GM19452 (cell line): ENCODE measurements around the gene HS6ST3.
"Not testable (repeated sequence)": the region's sequence is repeated elsewhere in the genome, so short reads cannot be mapped to it uniquely, and the experiment has no call there.

Source experiments
- ATAC-seq: cut with Tn5 transposase; IDR thresholded peaks from one replicate; pipeline ENCODE4 v1.9.1; 2021; ENCODE audit not compliant: unreplicated experiment

The HS6ST3 gene

DNA sequence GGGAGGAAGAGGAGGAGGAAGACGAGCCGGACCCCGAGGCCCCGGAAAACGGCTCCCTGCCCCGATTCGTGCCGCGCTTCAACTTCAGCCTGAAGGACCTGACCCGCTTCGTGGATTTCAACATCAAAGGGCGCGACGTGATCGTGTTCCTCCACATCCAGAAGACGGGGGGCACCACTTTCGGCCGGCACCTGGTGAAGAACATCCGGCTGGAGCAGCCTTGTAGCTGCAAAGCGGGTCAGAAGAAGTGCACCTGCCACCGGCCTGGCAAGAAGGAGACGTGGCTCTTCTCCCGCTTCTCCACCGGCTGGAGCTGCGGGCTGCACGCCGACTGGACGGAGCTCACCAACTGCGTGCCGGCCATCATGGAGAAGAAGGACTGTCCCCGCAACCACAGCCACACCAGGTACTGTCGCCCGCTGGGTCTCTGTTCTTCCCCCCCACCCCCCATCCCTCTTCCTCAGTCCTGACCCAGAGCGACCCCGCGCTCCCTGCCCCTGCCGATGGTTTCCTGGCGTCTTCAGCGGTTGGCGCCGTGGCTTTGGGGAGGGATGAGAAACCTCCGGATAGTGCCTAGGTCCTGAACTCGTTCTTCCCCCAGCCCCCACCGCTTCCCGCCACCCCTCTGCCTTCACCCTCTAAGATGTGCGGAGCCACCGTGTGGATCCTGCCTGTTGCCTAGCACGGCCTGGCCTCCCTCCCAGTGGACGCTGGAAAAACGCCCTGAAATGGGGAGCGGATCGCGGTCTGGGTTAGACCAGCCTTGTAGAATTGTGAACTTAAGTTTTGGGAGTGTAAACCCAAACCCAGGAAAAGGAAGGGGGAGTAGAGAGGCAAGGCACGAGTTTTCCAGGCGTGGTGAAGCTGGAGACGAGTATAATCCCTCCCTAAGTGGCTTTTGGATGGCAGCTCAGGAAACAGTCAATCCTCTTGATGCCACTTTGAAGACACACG is 1.5 kb downstream of the HS6ST3 start:
- ATAC-seq: no peak

GRCh38 chr13:96093296-96094006 is 3.5 kb downstream of the HS6ST3 start:
- ATAC-seq: no peak

GRCh38 chr13:96100457-96101220 is 10.7 kb downstream of the HS6ST3 start:
- ATAC-seq: no peak

DNA sequence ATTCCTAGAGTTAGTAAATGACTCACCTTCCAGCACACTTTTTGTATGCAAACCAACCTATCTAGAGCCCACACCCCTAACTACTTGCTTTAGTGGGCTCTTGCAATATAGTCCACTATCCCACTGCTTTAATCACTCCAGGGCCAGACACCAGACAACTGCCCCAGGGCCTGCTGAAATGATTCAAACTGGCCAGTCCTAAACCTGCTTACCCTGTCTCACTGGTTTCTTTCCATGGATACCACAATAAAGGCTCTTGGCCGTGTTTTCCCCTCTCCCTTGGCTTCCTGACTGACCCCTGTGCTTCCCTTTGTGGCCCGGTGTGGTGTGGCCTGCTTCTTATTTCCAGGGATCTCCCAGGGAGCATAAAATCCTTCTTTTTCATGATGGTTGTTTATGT is 14.6 kb downstream of the HS6ST3 start:
- no peak for ATAC-seq

DNA sequence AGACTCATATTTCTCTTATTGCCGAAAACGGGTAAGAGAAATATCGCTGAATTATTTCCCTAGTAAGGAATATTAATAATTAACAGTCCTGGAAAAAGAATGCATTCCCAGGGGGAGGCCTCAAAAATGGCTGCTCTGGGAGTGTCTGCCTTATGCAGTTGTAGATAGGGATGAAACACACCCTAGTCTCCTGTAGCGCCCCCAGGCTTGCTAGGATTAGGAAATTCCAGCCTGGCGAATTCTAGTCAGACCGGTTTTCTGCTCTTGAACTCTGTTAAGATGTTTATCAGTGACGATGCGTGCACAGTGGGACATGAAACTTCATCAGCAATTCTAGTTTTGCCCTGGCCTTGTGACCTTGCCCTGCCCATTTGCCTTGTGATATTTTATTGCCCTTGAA is 18.2 kb downstream of the HS6ST3 start:
- not testable (repeated sequence) for ATAC-seq

DNA sequence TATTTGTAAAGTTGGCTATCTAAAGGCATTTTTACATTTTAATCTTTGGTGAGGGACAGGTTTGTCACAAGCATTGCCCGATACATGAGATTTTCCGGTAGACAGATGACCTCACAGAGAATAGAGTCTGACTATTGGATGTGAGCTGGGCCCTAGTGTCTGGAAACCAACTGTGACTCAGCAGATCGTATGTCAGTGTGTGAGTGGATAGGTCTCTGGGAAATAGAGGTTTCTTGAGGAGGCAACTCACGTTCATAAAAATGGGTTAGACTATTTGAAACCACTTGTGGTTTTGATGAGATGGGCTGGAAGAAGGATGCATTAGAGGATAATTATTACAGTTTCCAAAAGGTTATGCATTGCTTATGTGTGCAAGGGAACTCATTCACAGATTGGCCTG is 19.2 kb downstream of the HS6ST3 start:
- no peak for ATAC-seq

DNA sequence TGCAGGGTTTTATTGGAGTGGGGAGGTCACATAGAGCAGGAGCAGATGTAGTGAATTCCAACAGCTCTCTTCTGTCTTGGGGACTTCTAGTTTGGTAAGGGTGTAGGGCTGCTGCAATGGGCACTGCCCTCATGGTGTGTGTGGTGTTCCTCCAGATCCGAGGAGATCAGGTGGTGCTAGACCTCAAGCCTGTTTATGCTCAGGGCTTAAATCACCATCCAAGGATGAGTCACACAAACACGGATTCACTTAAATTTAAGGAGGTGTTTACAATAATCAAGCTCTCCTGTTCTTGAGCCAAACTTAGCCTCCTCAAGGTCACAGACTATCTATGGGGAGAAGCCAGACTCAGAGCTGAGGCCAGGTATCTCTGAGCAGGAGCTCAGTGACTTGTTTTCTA is 23.0 kb downstream of the HS6ST3 start:
- ATAC-seq: no peak

- ATAC-seq: not testable (repeated sequence)
Observed at GRCh38 chr13:96115368-96115767, 25.5 kb downstream of the HS6ST3 start.

DNA sequence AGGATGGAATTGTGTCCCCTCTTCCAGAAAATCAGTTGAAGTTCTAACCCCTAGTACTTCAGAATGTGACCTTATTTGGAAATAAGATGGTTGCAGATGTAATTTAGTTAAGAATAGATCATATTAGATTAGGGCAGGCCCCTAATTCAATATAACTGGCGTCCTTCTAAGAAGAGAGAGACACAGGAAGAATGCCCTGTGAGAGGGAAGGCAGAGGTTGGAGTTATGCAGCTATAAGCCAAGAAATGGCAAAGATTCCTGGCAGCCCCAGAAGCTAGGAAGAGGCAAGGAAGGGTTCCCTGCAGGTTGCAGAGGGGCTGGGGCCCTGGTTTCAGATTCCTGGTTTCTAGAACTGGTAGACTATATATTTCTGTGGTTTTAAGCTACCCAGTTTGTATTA is 30.0 kb downstream of the HS6ST3 start:
- no peak for ATAC-seq

DNA sequence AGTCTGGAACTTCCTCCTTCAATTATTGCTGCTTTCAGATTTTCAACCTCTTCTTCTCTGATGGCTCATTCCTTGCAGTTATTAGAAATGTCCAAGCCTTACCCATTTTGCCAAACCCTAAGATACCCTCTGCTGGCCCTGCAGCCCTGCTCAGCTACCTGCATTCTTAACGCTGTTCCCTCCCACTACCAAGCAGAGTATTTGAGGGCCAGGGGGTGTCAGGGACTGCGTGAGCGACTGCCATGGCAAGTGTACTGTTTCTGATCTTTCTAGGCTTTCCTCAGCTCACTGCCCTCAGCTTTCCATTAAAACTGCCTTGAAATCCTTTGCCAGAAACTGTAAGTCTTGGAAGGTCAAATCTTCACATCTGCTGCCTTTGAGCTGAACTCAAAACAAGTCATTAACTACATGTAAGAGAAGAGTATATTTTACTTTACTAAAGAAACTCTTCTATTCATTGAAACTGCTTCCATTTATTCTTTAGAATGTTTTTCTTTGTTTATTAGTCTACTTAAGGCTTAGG is 41.0 kb downstream of the HS6ST3 start:
- ATAC-seq: no peak

- ATAC-seq: no peak
Observed at GRCh38 chr13:96141032-96141431, 51.1 kb downstream of the HS6ST3 start.

GRCh38 chr13:96159725-96160124 is 69.8 kb downstream of the HS6ST3 start:
- no peak for ATAC-seq

DNA sequence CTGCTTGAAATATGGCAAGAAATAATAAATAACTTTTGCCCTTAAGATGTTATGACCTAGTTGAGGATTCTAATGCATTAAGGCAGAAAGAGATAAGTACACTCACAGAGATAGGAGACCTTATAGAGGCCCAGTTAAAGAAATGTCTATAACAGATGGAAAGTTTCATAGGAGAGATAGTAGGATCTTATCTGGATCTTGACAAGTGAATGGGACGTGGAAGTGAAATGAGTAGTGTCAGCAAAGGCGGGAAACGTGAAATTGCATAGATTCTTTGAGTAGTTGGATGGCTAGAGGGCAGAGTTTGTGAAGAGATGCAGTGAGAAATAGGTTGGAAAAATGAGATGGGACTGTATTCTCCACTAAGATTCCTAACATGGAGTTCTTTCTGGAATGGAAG is 71.2 kb downstream of the HS6ST3 start:
- no peak for ATAC-seq

DNA sequence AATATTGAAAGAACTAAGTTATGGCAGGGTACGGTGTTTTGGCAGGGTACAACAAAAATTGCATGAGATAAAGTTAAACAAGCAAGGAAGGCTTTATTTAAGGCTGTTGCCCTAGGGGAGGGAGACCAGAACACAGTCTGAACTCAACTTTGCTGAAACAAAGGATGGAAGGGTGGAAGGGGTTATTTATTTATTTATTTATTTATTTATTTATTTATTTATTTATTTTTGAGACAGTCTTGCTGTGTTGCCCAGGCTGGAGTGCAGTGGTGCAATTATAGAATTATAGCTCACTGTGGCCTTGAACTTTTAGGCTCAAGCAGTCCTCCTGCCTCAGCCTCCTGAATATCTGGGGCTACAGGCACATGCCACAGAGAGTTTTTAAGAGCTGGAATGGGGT is 75.9 kb downstream of the HS6ST3 start:
- ATAC-seq: no peak

- ATAC-seq: no peak
Observed at GRCh38 chr13:96172066-96172465, 82.2 kb downstream of the HS6ST3 start.

DNA sequence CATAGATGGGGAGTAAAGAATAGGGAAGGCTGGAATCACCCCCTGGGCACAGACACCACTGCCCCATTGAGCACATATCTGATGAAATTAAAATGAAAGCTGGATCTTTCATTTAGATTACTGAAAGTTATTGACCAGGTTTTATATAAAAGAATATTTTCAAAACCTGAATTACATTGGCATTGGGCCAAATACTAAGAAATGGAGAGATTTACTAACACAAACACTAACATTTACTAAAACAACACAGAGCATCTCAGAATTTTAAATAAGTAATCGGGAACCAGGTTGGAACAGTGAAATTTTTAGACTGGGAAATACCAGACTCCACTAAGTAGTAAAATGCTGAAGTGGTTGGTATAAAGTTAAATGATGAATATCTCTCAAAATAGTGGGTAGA is 88.9 kb downstream of the HS6ST3 start:
- no peak for ATAC-seq

DNA sequence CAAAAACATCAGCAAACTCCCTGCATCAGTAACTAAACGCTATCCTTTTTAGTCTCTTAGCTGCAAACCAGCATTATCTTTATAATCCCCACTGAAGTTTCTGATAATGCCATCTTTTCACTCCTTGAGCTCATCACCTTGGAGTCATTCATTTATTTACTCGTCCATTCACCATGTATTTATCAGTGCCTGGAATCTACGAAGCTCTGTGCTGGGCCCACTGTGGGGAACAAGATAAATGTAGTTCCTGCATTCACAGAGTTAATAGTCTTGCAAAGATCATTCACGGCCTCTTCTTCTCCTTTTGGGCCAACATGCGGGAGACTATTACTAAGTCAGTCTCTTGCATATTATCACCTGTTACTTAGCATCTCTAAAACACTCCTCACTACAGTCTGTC is 89.4 kb downstream of the HS6ST3 start:
- no peak for ATAC-seq

DNA sequence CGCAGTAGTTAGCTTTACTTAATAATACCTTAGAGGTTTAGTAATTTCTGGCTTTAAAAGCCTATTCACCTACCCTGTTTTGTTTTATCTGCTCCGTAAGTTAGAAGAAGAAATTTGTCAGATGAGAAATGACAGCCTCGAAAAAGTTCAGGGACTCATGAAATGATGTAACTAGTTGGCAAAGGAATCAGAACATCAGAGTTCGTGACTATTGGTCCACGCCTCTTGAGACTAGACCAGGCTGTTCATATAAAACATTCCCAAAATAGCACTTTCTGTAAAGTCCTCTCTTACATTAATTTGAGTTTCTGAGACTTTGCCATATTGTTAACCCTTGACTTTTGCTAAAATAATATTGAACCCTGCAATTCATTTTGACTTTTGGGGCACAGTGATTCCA is 92.0 kb downstream of the HS6ST3 start:
- ATAC-seq: no peak

DNA sequence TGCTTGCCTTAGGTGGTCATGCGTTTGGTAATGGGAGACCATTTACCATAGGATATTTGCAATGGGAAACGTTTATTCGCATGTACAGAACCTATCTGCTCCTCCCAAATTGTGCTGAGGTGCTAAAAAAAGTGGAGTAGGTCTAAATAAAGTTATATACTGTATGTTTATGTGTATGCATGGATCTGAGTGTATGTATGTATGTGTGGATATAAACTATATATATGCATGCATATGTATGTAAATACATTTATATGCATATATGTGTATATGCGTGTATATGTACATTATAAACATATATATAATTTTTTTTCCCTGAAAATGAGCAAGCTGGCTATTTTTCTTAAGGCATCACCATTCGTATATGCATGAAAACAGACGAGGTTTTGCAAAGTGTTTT is 95.9 kb downstream of the HS6ST3 start:
- no peak for ATAC-seq

DNA sequence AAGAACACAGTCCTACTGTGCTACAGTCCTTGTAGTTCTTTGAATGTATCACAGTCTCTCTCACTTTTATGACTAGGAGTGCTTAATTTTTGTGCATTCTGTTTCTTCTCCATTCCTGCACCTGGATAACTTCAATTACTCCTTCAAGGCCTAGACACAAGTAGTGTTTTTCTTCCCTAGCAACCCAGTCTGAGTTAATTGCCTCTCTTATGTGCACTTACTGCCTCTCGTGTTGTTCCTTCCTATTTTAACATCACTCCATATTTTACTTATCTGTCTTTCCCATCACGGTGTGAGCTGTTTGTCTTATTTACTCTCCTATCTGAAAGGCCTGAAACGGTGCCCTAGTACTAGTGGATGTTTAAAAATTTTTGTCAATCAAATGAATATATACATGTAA is 101.5 kb downstream of the HS6ST3 start:
- ATAC-seq: no peak

GRCh38 chr13:96193728-96194310 is 103.9 kb downstream of the HS6ST3 start:
- no peak for ATAC-seq
